OCI-LY1 (cell line): Measurements from ENCODE around the gene CHST8.

ENCODE experiments used
- H2AFZ ChIP-seq: fragments of 200-600 bp; sonication (generic), shearing (Covaris generic); 2 replicates; pipeline ENCODE4 v1.6.0; 2014; ENCODE audit warnings: antibody characterized with exemption, mild to moderate bottlenecking, low read length
- H3F3A ChIP-seq: fragments of 200-600 bp; sonication (generic), shearing (Covaris generic); 2 replicates; pipeline ENCODE4 v1.6.0; 2014; ENCODE audit warnings: mild to moderate bottlenecking, antibody characterized with exemption, low read length, moderate library complexity; ENCODE audit not compliant: insufficient read depth
- H3K27ac ChIP-seq: fragments of 200-600 bp; sonication (generic); 2 replicates; pipeline ENCODE4 v1.5.1; 2014; ENCODE audit warnings: low read length, mixed run types, mild to moderate bottlenecking, low read depth; ENCODE audit not compliant: poor library complexity, severe bottlenecking
- H3K27me3 ChIP-seq: fragments of 200-600 bp; sonication (generic); 2 replicates; pipeline ENCODE4 v1.6.0; 2014; ENCODE audit warnings: antibody characterized with exemption, mild to moderate bottlenecking, low read length, moderate library complexity; ENCODE audit not compliant: insufficient read depth
- H3K36me3 ChIP-seq: fragments of 200-600 bp; sonication (generic); 2 replicates; pipeline ENCODE4 v1.6.1; 2014; ENCODE audit warnings: mild to moderate bottlenecking, antibody characterized with exemption, low read length, moderate library complexity, mixed read lengths; ENCODE audit not compliant: insufficient read depth
- H3K4me1 ChIP-seq: fragments of 200-600 bp; sonication (generic); 2 replicates; pipeline ENCODE4 v1.5.1; 2014; ENCODE audit warnings: mild to moderate bottlenecking, low read length, moderate library complexity; ENCODE audit not compliant: insufficient read depth, severe bottlenecking
- H3K4me2 ChIP-seq: fragments of 200-600 bp; sonication (generic), shearing (Covaris generic); 2 replicates; pipeline ENCODE4 v1.6.1; 2014; ENCODE audit warnings: low read length
- H3K4me3 ChIP-seq: fragments of 200-600 bp; sonication (generic); 2 replicates; pipeline ENCODE4 v1.5.1; 2014; ENCODE audit warnings: low read length, low read depth, mild to moderate bottlenecking, mixed read lengths; ENCODE audit not compliant: poor library complexity, severe bottlenecking
- H3K79me2 ChIP-seq: fragments of 200-600 bp; shearing (Covaris generic); 2 replicates; pipeline ENCODE4 v1.6.1; 2016; ENCODE audit warnings: mixed run types, low read length, mixed read lengths; ENCODE audit not compliant: insufficient read depth
- H3K9ac ChIP-seq: fragments of 200-600 bp; sonication (generic), shearing (Covaris generic); 2 replicates; pipeline ENCODE4 v1.6.1; 2014; ENCODE audit warnings: mild to moderate bottlenecking, low read length, mixed read lengths
- H3K9me2 ChIP-seq: fragments of 200-600 bp; sonication (generic), shearing (Covaris generic); 2 replicates; pipeline ENCODE4 v1.6.1; 2014; ENCODE audit warnings: low read depth, mild to moderate bottlenecking, low read length, mixed read lengths
- H3K9me3 ChIP-seq: fragments of 200-600 bp; shearing (Covaris generic); 2 replicates; pipeline ENCODE4 v1.6.1; 2014; ENCODE audit warnings: low read length, mixed read lengths
- H4K20me1 ChIP-seq: fragments of 200-600 bp; sonication (generic), shearing (Covaris generic); 2 replicates; pipeline ENCODE4 v1.6.0; 2016; ENCODE audit warnings: mild to moderate bottlenecking, low read length; ENCODE audit not compliant: insufficient read depth
- CTCF ChIP-seq: fragments of 200-600 bp; sonication (generic), shearing (Covaris generic); IDR thresholded peaks from 2 replicates; pipeline ENCODE4 v1.5.1; 2017; ENCODE audit warnings: mild to moderate bottlenecking, antibody characterized with exemption, low read length, moderate library complexity, mixed read lengths
- EZH2 ChIP-seq: fragments of 200-600 bp; sonication (generic), shearing (Covaris generic); IDR thresholded peaks from 2 replicates; pipeline ENCODE4 v1.8.0; 2017; ENCODE audit warnings: borderline replicate concordance, mixed run types, mild to moderate bottlenecking, antibody characterized with exemption, low read length, moderate library complexity, mixed read lengths

The CHST8 gene

GRCh38 chr19:33629826-33630375, 8.1 kb downstream of the CHST8 start:
- Histone ChIP-seq H3K27me3 (no peaks in the 10 kb centered on the region), H3K9me3 (no peaks in the 10 kb centered on the region), H3K36me3 (no peaks in the 10 kb centered on the region), H3K79me2 (no peaks in the 10 kb centered on the region), H3K4me2 (no peak overlapping the region), H3K9ac (no peak overlapping the region), H3K4me3 (no peak overlapping the region), H3F3A (no peaks in the 10 kb centered on the region), H3K4me1 (no peaks in the 10 kb centered on the region), H4K20me1 (no peaks in the 10 kb centered on the region), H2AFZ (no peak overlapping the region), H3K9me2 (no peaks in the 10 kb centered on the region), H3K27ac (no peak overlapping the region)
- TF ChIP-seq CTCF = no peak
- TF ChIP-seq EZH2 = no peak

- no peak overlapping the region for H3K27ac ChIP-seq
These were observed 9.3 kb downstream of the CHST8 start for GRCh38 chr19:33630880-33631608.

GRCh38 chr19:33631609-33631973, 9.8 kb downstream of the CHST8 start:
- Histone ChIP-seq H4K20me1 (no peaks in the 10 kb centered on the region), H3K36me3 (no peaks in the 10 kb centered on the region), H3K4me1 (no peaks in the 10 kb centered on the region), H2AFZ (no peak overlapping the region), H3K79me2 (no peaks in the 10 kb centered on the region), H3K9me2 (no peaks in the 10 kb centered on the region), H3K27ac (no peak overlapping the region), H3K9ac (no peak overlapping the region), H3K9me3 (no peaks in the 10 kb centered on the region), H3K27me3 (no peaks in the 10 kb centered on the region), H3K4me2 (no peak overlapping the region), H3K4me3 (no peak overlapping the region), H3F3A (no peaks in the 10 kb centered on the region)
- TF ChIP-seq CTCF (no peak), EZH2 (no peak)

More at GRCh38 chr19:33630880-33631608, 9.3 kb downstream of the CHST8 start:
- Histone ChIP-seq H3K79me2 (no peaks in the 10 kb centered on the region), H4K20me1 (no peaks in the 10 kb centered on the region), H3K9me3 (no peaks in the 10 kb centered on the region), H3K4me2 (no peak overlapping the region), H3K9ac (no peak overlapping the region), H3K4me1 (no peaks in the 10 kb centered on the region), H2AFZ (no peak overlapping the region), H3F3A (no peaks in the 10 kb centered on the region), H3K36me3 (no peaks in the 10 kb centered on the region), H3K27me3 (no peaks in the 10 kb centered on the region), H3K4me3 (no peak overlapping the region), H3K9me2 (no peaks in the 10 kb centered on the region)
- TF ChIP-seq EZH2 (no peak), CTCF (no peak)
